ENCODE results near the gene COL2A1. TPM values are rescaled to one million over a fixed set of nuclear protein-coding genes. Genes with fewer than 3 reads are reported as not detected.

Gene COL2A1
- total and polyA plus RNA-seq, 12 donors, result 0.03 to 0.17 (median 0.07) TPM; not detected in 9

- DNase-seq (no peak), ATAC-seq (peak in 2 of 8 donors; percentile 14)
- peaks cover 0 to 37% (median 0%) of the 10 kb centered on the region in 9 donors for H3K36me3 ChIP-seq
- H3K4me1 ChIP-seq, result peaks cover 0 to 70% (median 24%) of the 10 kb centered on the region in 9 donors
- 45 to 47% methylated on average over 5 of the region's 5 CpGs for WGBS, 2 donors
- H3K27ac ChIP-seq, result peak overlapping the region in 3 of 10 donors; percentile 2 to 43 (median 35)
- no peaks in the 10 kb centered on the region for H3K27me3 ChIP-seq
- intact Hi-C loops (cut with DNase I), result loop anchor here in 3 of 10 donors (10.0 kb wide), 2 partner anchors 197 to 313 kb away; no protein-coding TSS in a partner anchor
- TF ChIP-seq CTCF (IDR thresholded peaks at IDR 0.05), result no peak
- H3K4me3 ChIP-seq, result no peak overlapping the region
- no peaks in the 10 kb centered on the region for H3K9me3 ChIP-seq
These were observed 36.6 kb downstream of the COL2A1 start for GRCh38 chr12:47967461-47968321.

- Histone ChIP-seq H3K27me3 (peaks cover 0 to 1% (median 0%) of the 10 kb centered on the region in 7 donors), H3K4me1 (peaks cover 0 to 70% (median 24%) of the 10 kb centered on the region in 9 donors), H3K9me3 (no peaks in the 10 kb centered on the region), H3K36me3 (peaks cover 0 to 37% (median 0%) of the 10 kb centered on the region in 9 donors), H3K4me3 (no peak overlapping the region), H3K27ac (no peak overlapping the region)
- no peak for DNase-seq
- WGBS, 2 donors, result 80 to 81% methylated on average over 3 of the region's 3 CpGs
- intact Hi-C loops (cut with DNase I), result loop anchor here in 3 of 10 donors (10.0 kb wide), 2 partner anchors 199 to 311 kb away; no protein-coding TSS in a partner anchor
- TF ChIP-seq CTCF (IDR thresholded peaks at IDR 0.05), result no peak
- ATAC-seq, result no peak
These were observed 38.7 kb downstream of the COL2A1 start for GRCh38 chr12:47965581-47965980.

- H3K27me3 ChIP-seq, result peaks cover 0 to 8% (median 0%) of the 10 kb centered on the region in 7 donors
- DNase-seq (no peak), ATAC-seq (no peak)
- intact Hi-C loops (cut with DNase I), result loop anchor here in 3 of 10 donors (10.0 kb wide), 2 partner anchors 201 to 309 kb away; no protein-coding TSS in a partner anchor
- TF ChIP-seq CTCF (IDR thresholded peaks at IDR 0.05), result no peak
- H3K4me3 ChIP-seq, result peak overlapping the region; percentile 49 to 98 (median 84)
- peaks cover 0 to 35% (median 0%) of the 10 kb centered on the region in 9 donors for H3K36me3 ChIP-seq
- H3K27ac ChIP-seq, result peak overlapping the region in 3 of 10 donors; percentile 54 to 68 (median 54)
- 21 to 23% methylated on average over 18 of the region's 18 CpGs for WGBS, 2 donors
- peaks cover 0 to 56% (median 24%) of the 10 kb centered on the region in 9 donors for H3K4me1 ChIP-seq
- no peaks in the 10 kb centered on the region for H3K9me3 ChIP-seq
These were observed 40.1 kb downstream of the COL2A1 start for GRCh38 chr12:47964106-47964728.
